ENCODE results near the gene FAM107B.

DNA sequence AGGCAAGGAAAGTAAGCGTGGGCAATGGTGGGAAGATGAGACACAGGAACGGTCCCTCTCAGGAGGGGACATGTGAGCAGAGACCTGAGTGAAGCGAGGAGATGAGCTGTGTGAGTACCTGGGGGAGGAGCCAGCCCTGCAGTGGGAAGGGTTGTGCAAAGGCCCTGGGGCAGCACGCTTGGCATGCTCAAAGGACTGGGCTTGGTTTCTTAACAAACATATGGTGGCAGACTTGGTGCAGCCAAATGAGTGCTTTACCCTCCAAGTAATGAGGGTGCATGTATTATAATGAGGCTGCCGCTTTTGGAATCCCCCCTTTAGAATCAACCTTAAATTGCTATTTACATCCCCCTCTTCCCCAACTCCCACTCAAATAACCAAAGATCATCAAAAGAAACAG lies 291.3 kb downstream of the FAM107B start:
- TF ChIP-seq YY1 (IDR thresholded peaks at IDR 0.05; ENCODE audit: low read depth, low read length), result no peak
- TF ChIP-seq EP300 (IDR thresholded peaks at IDR 0.05; ENCODE audit: borderline replicate concordance in 1 of 2, low read depth in 2 of 2, low read length in 2 of 2), result no peak
- TF ChIP-seq, protein P1, sequence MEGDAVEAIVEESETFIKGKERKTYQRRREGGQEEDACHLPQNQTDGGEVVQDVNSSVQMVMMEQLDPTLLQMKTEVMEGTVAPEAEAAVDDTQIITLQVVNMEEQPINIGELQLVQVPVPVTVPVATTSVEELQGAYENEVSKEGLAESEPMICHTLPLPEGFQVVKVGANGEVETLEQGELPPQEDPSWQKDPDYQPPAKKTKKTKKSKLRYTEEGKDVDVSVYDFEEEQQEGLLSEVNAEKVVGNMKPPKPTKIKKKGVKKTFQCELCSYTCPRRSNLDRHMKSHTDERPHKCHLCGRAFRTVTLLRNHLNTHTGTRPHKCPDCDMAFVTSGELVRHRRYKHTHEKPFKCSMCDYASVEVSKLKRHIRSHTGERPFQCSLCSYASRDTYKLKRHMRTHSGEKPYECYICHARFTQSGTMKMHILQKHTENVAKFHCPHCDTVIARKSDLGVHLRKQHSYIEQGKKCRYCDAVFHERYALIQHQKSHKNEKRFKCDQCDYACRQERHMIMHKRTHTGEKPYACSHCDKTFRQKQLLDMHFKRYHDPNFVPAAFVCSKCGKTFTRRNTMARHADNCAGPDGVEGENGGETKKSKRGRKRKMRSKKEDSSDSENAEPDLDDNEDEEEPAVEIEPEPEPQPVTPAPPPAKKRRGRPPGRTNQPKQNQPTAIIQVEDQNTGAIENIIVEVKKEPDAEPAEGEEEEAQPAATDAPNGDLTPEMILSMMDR (IDR thresholded peaks at IDR 0.05; ENCODE audit: control extremely low read depth in 1 of 3, insufficient read depth in 1 of 3, low read depth in 1 of 3, low read length in 3 of 3), result no peak
- no peak for TF ChIP-seq RXRA (IDR thresholded peaks at IDR 0.05; ENCODE audit: insufficient read depth, low read depth, low read length)
- no peak for TF ChIP-seq EZH2 (IDR thresholded peaks at IDR 0.05; ENCODE audit: low read depth, low read length, severe bottlenecking)
- no peak for TF ChIP-seq POLR2A (IDR thresholded peaks at IDR 0.05; ENCODE audit: control extremely low read depth in 1 of 2, low read depth in 2 of 2, low read length in 2 of 2)

Measured in H1 (cell line).